ENCODE results near the gene RAB14.

GRCh38 chr9:121172726-121173487 lies 28.8 kb downstream of the RAB14 start:
- TF ChIP-seq ZBTB10 (tag by site-specific recombination; IDR thresholded peaks at IDR 0.05) (no peak), ZNF404 (tag by site-specific recombination; IDR thresholded peaks at IDR 0.05) (no peak), ZSCAN23 (tag by site-specific recombination; IDR thresholded peaks at IDR 0.05) (no peak), ZNF274 (IDR thresholded peaks at IDR 0.05; ENCODE audit: low read length) (no peak), ZNF274 (tag by site-specific recombination; IDR thresholded peaks at IDR 0.05; ENCODE audit: borderline replicate concordance) (no peak), REPIN1 (tag by site-specific recombination; IDR thresholded peaks at IDR 0.05; ENCODE audit: low read depth) (no peak), ZBTB44 (tag by site-specific recombination; IDR thresholded peaks at IDR 0.05) (no peak), ZNF664 (tag by site-specific recombination; IDR thresholded peaks at IDR 0.05) (no peak)

Measured in HEK293 (cell line).